GM19438 (cell line): ENCODE measurements around the gene CXCL13.
"Not testable (repeated sequence)": the region's sequence is repeated elsewhere in the genome, so short reads cannot be mapped to it uniquely, and the experiment has no call there.

Source experiments
- ATAC-seq: cut with Tn5 transposase; IDR thresholded peaks from one replicate; pipeline ENCODE4 v1.9.1; 2021; ENCODE audit warnings: low read depth; ENCODE audit not compliant: unreplicated experiment

Gene CXCL13, protein sequence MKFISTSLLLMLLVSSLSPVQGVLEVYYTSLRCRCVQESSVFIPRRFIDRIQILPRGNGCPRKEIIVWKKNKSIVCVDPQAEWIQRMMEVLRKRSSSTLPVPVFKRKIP

DNA sequence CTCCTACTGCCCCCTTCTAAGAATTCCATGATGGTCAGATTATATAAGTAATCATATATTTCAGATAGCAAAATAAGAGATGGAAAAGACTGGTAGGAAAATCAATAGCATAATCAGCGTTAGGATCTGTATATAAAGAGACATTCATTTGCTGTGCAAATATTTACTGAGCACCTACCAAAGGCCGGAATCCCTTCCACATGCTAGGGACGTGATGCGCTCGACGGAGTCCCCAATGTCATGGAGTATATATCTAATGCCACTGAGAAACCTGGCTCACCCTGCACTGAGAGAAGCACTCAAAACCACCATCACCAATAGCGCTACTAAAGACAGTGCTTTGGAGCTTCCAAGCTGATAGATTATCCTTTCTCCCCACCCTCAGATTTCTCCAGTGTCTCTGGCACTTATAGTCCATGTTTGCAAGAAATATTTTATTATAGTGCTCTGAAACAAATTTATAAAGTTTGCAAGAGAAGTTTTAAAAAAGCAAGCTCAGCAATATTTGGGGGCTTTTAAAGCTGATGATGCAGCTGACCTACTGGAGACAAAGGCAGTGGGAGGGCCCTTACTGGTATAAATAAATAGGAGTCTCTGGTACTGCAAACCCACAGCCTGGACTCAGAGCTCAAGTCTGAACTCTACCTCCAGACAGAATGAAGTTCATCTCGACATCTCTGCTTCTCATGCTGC, at the start of gene CXCL13:
Gene CXCL13, plus strand, starts transcription at position 611 of the 693 bp plus-strand sequence. Its CDS starts 46 bp downstream, at position 657.
- ATAC-seq, result no peak

DNA sequence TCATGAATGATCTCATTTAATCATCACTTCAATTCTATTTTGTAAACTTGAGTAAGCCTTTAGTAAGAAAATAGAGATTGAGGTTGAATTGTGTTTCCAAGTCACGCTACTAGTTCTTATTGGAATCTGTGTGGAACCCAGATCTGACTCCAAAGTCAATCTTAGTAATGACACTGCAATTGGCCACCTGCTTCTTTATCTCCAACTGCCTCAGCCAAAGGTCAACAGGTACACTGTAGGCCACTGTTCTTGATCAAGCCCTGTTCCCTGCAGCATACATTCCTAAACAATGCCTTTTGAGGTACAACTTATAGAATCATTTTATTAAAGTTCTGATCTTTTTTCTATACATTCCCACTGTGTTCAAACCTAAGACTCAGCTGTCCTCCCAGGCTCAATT, 45.5 kb upstream of the CXCL13 start:
- ATAC-seq, result no peak

DNA sequence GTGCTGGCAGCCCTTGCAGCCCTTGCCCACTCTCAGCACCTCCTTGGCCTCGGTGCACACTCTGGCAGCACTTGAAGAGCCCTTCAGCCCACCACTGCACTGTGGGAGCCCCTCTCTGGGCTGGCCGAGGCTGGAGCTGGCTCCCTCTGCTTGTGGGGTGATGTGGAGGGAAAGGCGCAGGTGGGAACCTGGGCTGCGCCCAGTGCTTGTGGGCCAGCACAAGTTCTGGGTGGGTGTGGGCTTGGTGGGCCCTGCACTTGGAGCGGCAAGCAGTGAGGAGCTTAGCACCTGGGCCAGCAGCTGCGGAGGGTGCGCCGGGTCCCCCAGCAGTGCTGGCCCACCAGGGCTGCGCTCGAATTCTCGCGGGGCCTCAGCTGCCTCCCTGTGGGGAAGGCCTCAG, 43.9 kb upstream of the CXCL13 start:
- not testable (repeated sequence) for ATAC-seq

DNA sequence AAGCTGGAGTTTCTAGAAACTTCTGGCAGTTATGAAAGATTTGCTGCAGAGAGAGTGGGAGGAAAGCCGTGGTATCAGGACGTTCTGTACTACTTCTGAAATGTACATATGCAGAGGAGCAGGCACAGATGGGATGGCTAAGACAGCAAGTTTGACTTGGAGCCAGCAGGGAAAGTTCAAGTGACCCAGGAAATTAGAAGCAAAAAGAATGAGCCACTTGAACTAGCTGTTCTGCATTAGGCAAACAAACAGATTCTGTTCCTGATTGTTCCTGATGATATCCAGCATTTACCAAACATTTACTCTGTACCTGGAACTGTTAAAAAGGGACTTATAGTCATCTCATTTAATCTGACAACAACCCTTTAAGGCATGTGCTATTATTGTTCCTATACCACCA, 41.4 kb upstream of the CXCL13 start:
- no peak for ATAC-seq

DNA sequence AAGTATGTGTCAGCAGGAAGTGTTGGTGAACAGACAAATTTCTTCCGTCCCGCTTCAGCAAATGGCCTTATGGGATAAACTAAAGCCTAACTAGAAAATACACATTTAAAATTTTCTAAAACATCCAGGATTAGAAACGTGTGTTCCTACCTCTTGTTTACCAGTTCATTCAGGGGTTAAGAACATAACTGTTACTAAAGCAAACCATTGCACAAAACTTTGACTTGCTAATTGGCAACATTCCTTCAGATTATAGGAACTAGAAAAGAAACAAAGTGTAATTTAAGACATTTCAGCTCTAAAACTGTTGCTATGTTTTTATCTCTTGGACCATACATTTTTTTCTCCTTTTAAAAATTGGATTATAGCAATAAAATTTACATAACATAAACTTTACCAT, 39.5 kb upstream of the CXCL13 start:
- ATAC-seq, result no peak

GRCh38 chr4:77567549-77567948, 38.1 kb upstream of the CXCL13 start:
- no peak for ATAC-seq

DNA sequence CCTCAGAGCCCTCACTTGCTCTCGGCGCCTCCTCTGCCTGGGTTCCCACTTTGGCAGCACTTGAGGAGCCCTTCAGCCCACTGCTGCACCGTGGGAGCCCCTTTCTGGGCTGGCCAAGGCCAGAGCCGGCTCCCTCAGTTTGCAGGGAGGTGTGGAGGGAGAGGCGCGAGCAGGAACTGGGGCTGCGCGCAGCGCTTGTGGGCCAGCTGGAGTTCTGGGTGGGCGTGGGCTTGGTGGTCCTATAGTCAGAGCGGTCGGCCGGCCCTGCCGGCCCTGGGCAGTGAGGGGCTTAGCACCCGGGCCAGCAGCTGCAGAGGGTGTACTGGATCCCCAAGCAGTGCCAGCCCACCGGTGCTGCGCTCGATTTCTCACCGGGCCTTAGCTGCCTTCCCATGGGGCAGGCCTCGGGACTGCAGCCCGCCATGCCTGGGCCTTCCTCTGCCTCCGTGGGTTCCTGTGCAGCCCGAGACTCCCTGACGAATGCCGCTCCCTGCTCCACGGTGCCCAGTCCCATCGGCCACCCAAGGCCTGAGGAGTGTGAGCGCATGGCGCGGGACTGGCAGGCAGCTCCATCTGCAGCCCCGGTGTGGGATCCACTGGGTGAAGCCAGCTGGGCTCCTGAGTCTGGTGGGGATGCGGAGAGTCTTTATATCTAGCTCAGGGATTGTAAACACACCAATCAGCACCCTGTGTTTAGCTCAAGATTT, 35.0 kb upstream of the CXCL13 start:
- ATAC-seq, result not testable (repeated sequence)

GRCh38 chr4:77576351-77576750, 29.3 kb upstream of the CXCL13 start:
- no peak for ATAC-seq

DNA sequence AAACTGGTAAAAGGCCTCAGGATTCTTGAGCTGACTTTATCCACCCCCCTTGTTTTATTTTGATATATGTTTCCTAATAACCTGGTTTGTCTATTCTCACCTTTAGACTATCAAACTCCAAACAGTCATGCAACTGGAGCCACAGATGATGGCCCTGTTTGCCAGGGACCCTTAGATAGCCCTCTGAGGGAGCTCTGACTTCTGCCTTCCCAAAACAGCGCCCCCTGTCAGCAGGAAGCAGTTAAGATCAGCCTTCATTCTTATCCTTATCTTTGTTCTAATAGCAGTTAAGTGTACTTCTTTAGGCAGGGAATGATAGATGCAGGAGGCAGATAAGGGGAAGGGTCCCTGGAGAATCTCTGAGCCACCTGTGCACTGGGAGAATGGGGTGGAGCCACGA, 27.5 kb upstream of the CXCL13 start:
- no peak for ATAC-seq

DNA sequence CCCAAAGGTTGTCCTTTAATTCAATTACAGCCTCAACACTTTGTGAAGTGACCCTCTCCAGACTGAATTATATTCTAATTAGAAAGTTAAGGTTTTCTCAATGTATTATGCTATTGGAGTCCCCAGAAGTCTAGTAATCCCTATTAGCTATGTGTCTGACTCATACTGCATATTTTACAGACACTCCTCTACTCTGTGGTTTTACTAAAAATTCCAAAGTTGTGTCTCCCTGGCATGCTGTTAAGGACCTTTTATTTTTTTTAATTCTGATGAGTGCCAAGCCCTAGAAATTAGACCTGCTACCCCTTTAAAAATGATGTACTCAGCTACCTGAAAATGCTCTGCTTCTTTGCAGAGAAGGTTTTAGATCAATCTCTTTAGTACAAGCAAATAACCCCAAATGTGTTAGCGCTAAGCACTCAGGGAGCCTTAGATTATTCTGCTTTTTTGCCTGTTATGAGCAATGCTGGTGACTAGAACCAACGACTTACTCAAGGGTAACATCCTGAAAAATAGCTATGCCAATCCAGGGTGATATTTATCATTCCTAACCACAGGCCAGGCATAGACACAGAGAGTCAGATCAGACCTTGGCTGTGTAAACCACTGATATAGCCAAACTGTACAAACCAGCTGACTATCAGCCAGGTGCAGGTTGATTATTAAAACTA, 26.1 kb upstream of the CXCL13 start:
- no peak for ATAC-seq

DNA sequence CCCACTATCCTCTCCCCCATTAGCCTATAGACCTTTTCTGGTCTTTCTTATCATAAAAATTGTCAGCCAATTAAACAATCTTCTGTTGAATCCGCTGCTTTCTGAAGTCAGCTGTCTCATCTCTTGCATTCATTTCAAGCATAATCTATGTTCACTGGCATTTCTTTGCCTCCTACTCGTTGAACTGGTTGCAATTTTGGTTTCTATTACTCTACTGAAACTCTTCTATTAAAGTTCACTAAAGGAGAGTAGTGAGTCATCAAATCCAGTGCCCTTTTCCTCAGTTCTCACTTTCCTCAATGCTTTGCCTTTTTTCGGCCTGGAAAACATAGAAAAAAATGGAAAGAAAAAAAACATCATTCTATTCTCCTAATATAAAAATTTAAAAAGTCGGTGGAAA, 23.9 kb upstream of the CXCL13 start:
- no peak for ATAC-seq

GRCh38 chr4:77582156-77582555, 23.5 kb upstream of the CXCL13 start:
- no peak for ATAC-seq

DNA sequence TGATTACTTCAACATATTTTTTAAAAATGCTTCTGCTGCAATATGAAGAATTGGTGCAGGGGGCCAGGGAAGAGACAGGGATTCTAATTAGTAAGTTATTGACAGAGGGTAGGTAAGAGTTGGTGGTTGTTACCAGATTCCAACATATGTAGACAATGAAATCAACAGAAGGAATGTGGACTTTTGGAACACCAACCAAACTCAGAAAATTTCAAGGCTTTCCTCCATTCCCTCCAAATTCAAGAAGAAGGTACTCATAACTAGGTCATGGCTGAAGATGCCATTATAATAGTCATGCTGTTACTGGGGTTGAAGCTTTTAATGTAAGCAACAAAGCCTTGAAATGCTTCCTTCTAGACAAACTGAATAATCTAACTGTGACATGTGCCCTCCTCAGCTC, 22.9 kb upstream of the CXCL13 start:
- ATAC-seq, result no peak

DNA sequence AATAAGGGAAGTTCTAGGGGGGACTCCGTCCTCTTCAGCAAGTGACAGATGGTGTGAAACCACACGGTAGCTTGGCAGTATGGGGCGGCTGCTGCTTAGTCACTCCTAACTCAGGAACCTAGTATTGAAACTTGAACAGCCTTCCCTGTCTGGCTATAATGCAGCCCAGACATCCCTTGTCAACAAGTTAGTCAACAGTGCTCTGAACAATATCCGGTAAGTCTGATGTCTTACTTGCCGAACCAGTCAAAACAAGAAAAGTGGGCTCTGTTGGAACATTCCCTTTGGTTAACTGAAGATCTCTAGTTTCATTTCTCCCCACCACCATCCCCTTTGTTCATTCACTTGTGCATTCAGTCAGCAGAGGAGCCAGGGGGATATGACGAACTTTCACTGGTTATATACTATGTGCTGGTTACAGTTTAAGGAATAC, 18.7 kb upstream of the CXCL13 start:
- ATAC-seq, result peak; percentile 96

DNA sequence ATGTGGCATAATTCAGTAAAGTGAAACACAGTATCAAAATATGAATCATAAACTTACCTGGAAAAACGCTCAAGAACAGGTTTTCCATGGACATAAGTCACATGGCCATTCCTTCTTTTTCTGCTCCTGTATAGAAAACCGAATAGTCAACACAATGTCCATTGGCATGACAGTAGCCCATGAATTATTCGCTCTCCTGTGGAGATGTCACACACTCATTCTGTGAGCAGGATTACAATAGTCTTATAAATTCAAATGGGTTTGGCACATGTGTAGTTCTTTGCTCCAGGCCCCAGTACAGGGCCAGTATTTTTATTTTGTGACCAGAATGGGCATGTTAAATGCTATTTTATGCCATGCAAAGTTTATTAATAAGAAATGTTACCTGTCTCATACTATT, 15.1 kb upstream of the CXCL13 start:
- ATAC-seq, result no peak

- no peak for ATAC-seq
Observed at GRCh38 chr4:77591532-77591931, 14.1 kb upstream of the CXCL13 start.

- no peak for ATAC-seq
Observed at GRCh38 chr4:77593101-77593500, 12.5 kb upstream of the CXCL13 start.

- ATAC-seq, result no peak
Observed at GRCh38 chr4:77593993-77594392, 11.6 kb upstream of the CXCL13 start.

DNA sequence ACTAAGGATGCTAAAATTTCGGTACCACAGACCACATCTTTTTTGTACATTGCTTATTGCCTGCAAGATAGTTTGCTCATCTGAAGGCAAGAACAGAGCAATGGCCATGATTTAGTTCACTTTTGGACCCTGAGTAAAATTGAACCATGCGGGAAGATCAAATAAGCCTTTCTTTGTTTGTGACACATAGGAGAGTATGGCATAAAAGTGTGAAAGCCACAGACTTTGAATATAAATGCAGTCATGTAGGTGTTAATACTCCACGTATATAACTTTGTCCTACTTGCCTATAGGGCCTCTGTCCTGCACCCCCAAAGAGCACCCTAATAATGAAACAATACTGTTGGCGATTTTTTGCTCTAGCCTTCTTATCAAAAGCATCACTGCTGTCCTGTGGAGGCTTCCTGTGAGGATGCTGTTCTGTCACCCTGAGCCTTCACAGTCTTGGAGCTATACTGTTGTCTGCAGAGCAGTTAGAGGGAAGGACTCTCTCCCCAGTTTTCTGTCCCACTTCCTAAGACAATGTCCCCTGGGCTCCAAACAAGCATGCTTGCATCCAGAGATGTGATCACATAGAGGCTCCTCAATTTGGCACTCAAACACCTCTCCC, 10.2 kb upstream of the CXCL13 start:
- no peak for ATAC-seq

- ATAC-seq, result no peak
Observed at GRCh38 chr4:77599378-77599777, 6.2 kb upstream of the CXCL13 start.
